GM21381 (cell line): ENCODE results near the gene HELZ.

Source experiments
- ATAC-seq: cut with Tn5 transposase; IDR thresholded peaks from one replicate; pipeline ENCODE4 v1.9.1; 2021; ENCODE audit warnings: mild to moderate bottlenecking, moderate library complexity; ENCODE audit not compliant: unreplicated experiment

The HELZ gene

GRCh38 chr17:67092291-67092690 is 152.7 kb downstream of the HELZ start:
- no peak for ATAC-seq

- ATAC-seq = no peak
Observed at GRCh38 chr17:67090341-67090740, 154.7 kb downstream of the HELZ start.

GRCh38 chr17:67088639-67089038 is 156.4 kb downstream of the HELZ start:
- ATAC-seq = no peak

GRCh38 chr17:67085406-67085805 is 159.6 kb downstream of the HELZ start:
- ATAC-seq = no peak

GRCh38 chr17:67082107-67082506 is 162.9 kb downstream of the HELZ start:
- ATAC-seq = peak; percentile 75

- ATAC-seq = no peak
Observed at GRCh38 chr17:67080804-67081203, 164.2 kb downstream of the HELZ start.

- no peak for ATAC-seq
Observed at GRCh38 chr17:67079491-67079890, 165.5 kb downstream of the HELZ start.

GRCh38 chr17:67078292-67078691 is 166.7 kb downstream of the HELZ start:
- ATAC-seq = no peak

- ATAC-seq = no peak
Observed at GRCh38 chr17:67076290-67076689, 168.7 kb downstream of the HELZ start.

GRCh38 chr17:67074781-67075180 is 170.2 kb downstream of the HELZ start:
- ATAC-seq = no peak

GRCh38 chr17:67072885-67073284 is 172.1 kb downstream of the HELZ start:
- no peak for ATAC-seq

GRCh38 chr17:67071595-67071994 is 173.4 kb downstream of the HELZ start:
- ATAC-seq = no peak

- no peak for ATAC-seq
Observed at GRCh38 chr17:67069603-67070136, 175.3 kb downstream of the HELZ start.

GRCh38 chr17:67068999-67069398 is 176.0 kb downstream of the HELZ start:
- ATAC-seq = no peak

GRCh38 chr17:67067571-67068482 is 177.2 kb downstream of the HELZ start:
- ATAC-seq = no peak

- ATAC-seq = no peak
Observed at GRCh38 chr17:67066717-67067116, 178.3 kb downstream of the HELZ start.

- ATAC-seq = no peak
Observed at GRCh38 chr17:67063141-67063540, 181.9 kb downstream of the HELZ start.

GRCh38 chr17:67059372-67059771 is 185.6 kb downstream of the HELZ start:
- no peak for ATAC-seq

GRCh38 chr17:67058036-67058435 is 187.0 kb downstream of the HELZ start:
- no peak for ATAC-seq

GRCh38 chr17:67056746-67057490 is 188.1 kb downstream of the HELZ start:
- ATAC-seq = no peak

- no peak for ATAC-seq
Observed at GRCh38 chr17:67055811-67056745, 188.9 kb downstream of the HELZ start.
